ENCODE measurements around the gene SNX5.

DNA sequence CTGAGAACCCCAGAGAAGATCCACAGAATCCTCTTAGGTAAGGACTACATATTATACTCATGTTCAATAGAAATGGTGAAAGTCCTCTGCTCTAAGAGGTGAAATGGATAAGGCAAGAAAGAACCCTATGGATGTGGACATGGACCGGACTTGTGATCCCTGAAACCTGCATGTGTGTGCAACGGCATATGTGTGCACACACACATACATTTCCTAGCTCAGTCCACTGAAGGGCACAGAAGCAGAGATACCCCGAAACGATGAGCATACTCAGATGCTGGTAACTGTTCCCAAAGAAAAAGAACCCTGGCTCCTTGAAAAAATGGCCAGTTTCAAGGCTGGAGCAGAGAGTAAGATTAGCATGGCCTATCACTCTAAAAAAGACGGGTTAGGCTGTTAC lies 22.6 kb downstream of the SNX5 start:
- TF ChIP-seq POLR2AphosphoS5 (IDR thresholded peaks at IDR 0.05; ENCODE audit: borderline replicate concordance, low read depth, low read length), result no peak
- no peak for TF ChIP-seq EZH2 (IDR thresholded peaks at IDR 0.05)
- TF ChIP-seq FOXP2 (optimal IDR thresholded peaks at IDR 0.05; ENCODE audit: control extremely low read depth, extremely low read length, insufficient read depth), result no peak

All from SK-N-MC (cell line).